Smooth muscle cell of trachea (primary cell): Measurements from ENCODE around the gene SLAIN2. TPM values are rescaled to one million over a fixed set of nuclear protein-coding genes. Genes with fewer than 3 reads are reported as not detected.

ENCODE experiments used
- total RNA-seq: library from RNA; depleted of rRNA; stranded (reverse); fragments of >200 nt; gene quantifications from 2 replicates; pipeline ENCODE4 v1.2.1, GENCODE V29; 2014

The SLAIN2 gene
- 27.6 and 32.4 TPM in 2 replicates for total RNA-seq

GRCh38 chr4:48340965-48341775 is at the start of gene SLAIN2:
Gene SLAIN2, plus strand, starts transcription at chr4:48341529. Its CDS starts 211 bp downstream, at chr4:48341740.

Other genes with a start within 250 kb of the SLAIN2 start
- gene TXK, start 207.3 kb upstream of the SLAIN2 start, total RNA-seq, result under 0.01 and 0.17 TPM in 2 replicates
- 1.5 and 3.8 TPM in 2 replicates for gene TEC, start 71.7 kb upstream of the SLAIN2 start, total RNA-seq
- gene SLC10A4, start 141.8 kb downstream of the SLAIN2 start, total RNA-seq, result 0.15 TPM in 1 of 2 replicates, not detected in the other
- not detected in 2 replicates for gene ZAR1, start 148.7 kb downstream of the SLAIN2 start, total RNA-seq